K562 (cell line): ENCODE results near the gene DNAJC19. TPM values are rescaled to one million over a fixed set of nuclear protein-coding genes. Genes with fewer than 3 reads are reported as not detected.

Experiments used
- ATAC-seq: fragments of 200-7000 bp; cut with Tn5 transposase; 3 replicates; pipeline ENCODE4 v1.9.1; 2020; ENCODE audit warnings: moderate library complexity
- BruUV-seq: library from RNA; stranded (reverse); fragments of 400-500 nt; replicated peaks from 2 replicates; lab custom pipeline; 2021; lab: Mats Ljungman, UMichigan
- CTCF ChIA-PET: fragments of 300-600 bp; formaldehyde crosslinking; extraction: SDS; loops from one replicate; lab custom pipeline; 2021; ENCODE audit warnings: low intra/inter-chr PET ratio; lab: Yijun Ruan, JAX
- POLR2A ChIA-PET: fragments of 300-600, 350-650 bp; sonication (Branson Sonifier 250); formaldehyde crosslinking; extraction: SDS; loops from one replicate; lab custom pipeline; 2021; ENCODE audit warnings: antibody characterized with exemption, inconsistent platforms; lab: Yijun Ruan, JAX
- DNase-seq, 4 experiments: peaks; one replicate each; pipeline versions ENCODE4 v3.0.0 to v3.0.0-alpha.2; 2011 to 2018; ENCODE audit warnings: low spot score in 3 of 4, mixed read lengths in 3 of 4; ENCODE audit errors: extremely low read depth in 1 of 4
- FAIRE-seq: peaks from 2 replicates; lab custom pipeline; 2011; peaks lifted over from hg19 to GRCh38; lab: Jason Lieb, UNC
- H2AFZ ChIP-seq: 2 replicates; pipeline ENCODE4 v1.6.0; 2011; ENCODE audit warnings: low read depth, low read length, control low read depth, inconsistent platforms
- H3K27ac ChIP-seq: fragments of 200-600 bp; 3 replicates; pipeline ENCODE4 v1.8.0; 2011; ENCODE audit warnings: low read depth, mild to moderate bottlenecking, control low read depth, inconsistent platforms, low read length, moderate library complexity, mixed read lengths; ENCODE audit errors: extremely low read depth
- H3K27me3 ChIP-seq, 2 experiments: fragments of 300-600 bp in 1 of 2; 2 replicates in 1 of 2; 3 replicates in 1 of 2; pipeline versions ENCODE4 v1.6.0 to v1.8.0; 2011; ENCODE audit warnings: inconsistent platforms in 2 of 2, low read length in 2 of 2, mild to moderate bottlenecking in 1 of 2, mixed read lengths in 1 of 2, moderate library complexity in 1 of 2; ENCODE audit not compliant: control insufficient read depth in 2 of 2, insufficient read depth in 2 of 2
- H3K36me3 ChIP-seq: fragments of 300-600 bp; 3 replicates; pipeline ENCODE4 v1.8.0; 2011; ENCODE audit warnings: mild to moderate bottlenecking, low read length, inconsistent platforms; ENCODE audit not compliant: control insufficient read depth, insufficient read depth
- H3K4me1 ChIP-seq, 2 experiments: fragments of 200-600 bp in 1 of 2; replicated peaks in 1 of 2; 2 replicates in 1 of 2; 3 replicates in 1 of 2; pipeline versions ENCODE4 v1.5.1 to v1.8.0; 2011; ENCODE audit warnings: inconsistent platforms in 2 of 2, low read length in 2 of 2, mild to moderate bottlenecking in 1 of 2, mixed read lengths in 1 of 2, moderate library complexity in 1 of 2; ENCODE audit not compliant: control insufficient read depth in 2 of 2, insufficient read depth in 2 of 2
- H3K4me2 ChIP-seq: 2 replicates; pipeline ENCODE4 v1.6.1; 2011; ENCODE audit warnings: low read length, control low read depth, inconsistent platforms, mixed read lengths; ENCODE audit not compliant: insufficient read depth
- H3K4me3 ChIP-seq: fragments of 200-600 bp; sonication (generic), shearing (Covaris generic); 2 replicates; pipeline ENCODE4 v1.5.1; 2016; ENCODE audit warnings: control low read depth, inconsistent platforms
- H3K79me2 ChIP-seq: fragments of 200-600 bp; 3 replicates; pipeline ENCODE4 v1.8.0; 2011; ENCODE audit warnings: low read length, inconsistent platforms; ENCODE audit not compliant: control insufficient read depth, insufficient read depth
- H3K9ac ChIP-seq, 2 experiments: 2 replicates each; pipeline versions ENCODE4 v1.6.0 to v1.6.1; 2011; ENCODE audit warnings: low read depth in 2 of 2, low read length in 2 of 2, control low read depth in 1 of 2, inconsistent platforms in 1 of 2, mild to moderate bottlenecking in 1 of 2, mixed read lengths in 1 of 2; ENCODE audit not compliant: insufficient read depth in 1 of 2
- H3K9me1 ChIP-seq: one replicate; pipeline ENCODE4 v1.6.0; 2011; ENCODE audit warnings: inconsistent platforms, mild to moderate bottlenecking, low read length, moderate library complexity; ENCODE audit not compliant: control insufficient read depth, insufficient read depth
- H3K9me3 ChIP-seq: replicated peaks from 2 replicates; pipeline ENCODE4 v1.5.1; 2011; ENCODE audit warnings: low read depth, low read length, inconsistent platforms; ENCODE audit not compliant: control insufficient read depth, insufficient read depth
- H4K20me1 ChIP-seq: replicated peaks from 2 replicates; pipeline ENCODE4 v1.6.1; 2011; ENCODE audit warnings: low read length, inconsistent platforms, mixed read lengths; ENCODE audit not compliant: control insufficient read depth, insufficient read depth
- CEBPZ ChIP-seq: fragments of 150-350 bp; IDR thresholded peaks from 2 replicates; pipeline ENCODE4 v1.6.1; 2014; ENCODE audit warnings: low read depth, mild to moderate bottlenecking, low read length, borderline replicate concordance
- IFI16 ChIP-seq: fragments of 250-450 bp; sonication (Bioruptor Pico); IDR thresholded peaks from 2 replicates; pipeline ENCODE4 v2.1.2; 2022; ENCODE audit warnings: mild to moderate bottlenecking, inconsistent platforms
- MYC ChIP-seq, 2 experiments: fragments of 250-450 bp in 1 of 2; sonication (Bioruptor Pico) in 1 of 2; IDR thresholded peaks; 2 replicates each; pipeline versions ENCODE4 v1.5.1 to v1.6.1; 2012 to 2021; ENCODE audit warnings: low read depth in 2 of 2, borderline replicate concordance in 1 of 2, improper control_type of control experiment in 1 of 2, low read length in 1 of 2, mild to moderate bottlenecking in 1 of 2, moderate library complexity in 1 of 2
- RFX7 ChIP-seq: fragments of 250-450 bp; sonication (Bioruptor Pico); IDR thresholded peaks from 2 replicates; pipeline ENCODE4 v1.5.1; 2021; ENCODE audit warnings: mild to moderate bottlenecking
- THRAP3 ChIP-seq: fragments of 450-650 bp; IDR thresholded peaks from 2 replicates; pipeline ENCODE4 v1.6.1; 2016; ENCODE audit warnings: mild to moderate bottlenecking, inconsistent platforms, borderline replicate concordance
- ZFP1 ChIP-seq: fragments of 450-650 bp; formaldehyde crosslinking; IDR thresholded peaks from 2 replicates; pipeline ENCODE4 v1.4.0; 2020; ENCODE audit warnings: mild to moderate bottlenecking, mixed read lengths
- ZFP91 ChIP-seq: sonication (generic); formaldehyde crosslinking; IDR thresholded peaks from 2 replicates; pipeline ENCODE4 v1.8.0; 2022; ENCODE audit warnings: mild to moderate bottlenecking, missing genetic modification reagents
- WGBS: fragments of 100-300 bp; shearing (Covaris generic); methylation state at CpG from one replicate; pipeline ENCODE4 v1.1.6; 2016; ENCODE audit warnings: low coverage, mixed read lengths; ENCODE audit not compliant: insufficient coverage; ENCODE audit errors: missing lambda C conversion rate; 5-methylcytosine and 5-hydroxymethylcytosine counted together
- in situ Hi-C: fragments of 300-500 bp; cut with MboI; formaldehyde crosslinking; loops from 4 replicates; pipeline ENCODE4 v1.15.0; 2018; ENCODE audit warnings: inconsistent platforms, mixed read lengths
- intact Hi-C: fragments of 100-400 bp; cut with micrococcal nuclease; formaldehyde crosslinking; loops from 2 replicates; pipeline ENCODE4 v1.14.2; 2022
- polyA plus RNA-seq, 8 experiments: library from polyadenylated mRNA; depleted of rRNA in 4 of 8; stranded (reverse) in 5 of 8; unstranded in 3 of 8; fragments of >200 nt; fragmentation: Nextera tagmentation in 2 of 8; fragmentation: Illumina TruSeq in 1 of 8; extraction: Ambion mirVana in 2 of 8; extraction: Trizol in 1 of 8; gene quantifications; 2 replicates each; pipeline versions ENCODE4 v1.2.1 to v1.2.3, GENCODE V29; 2011 to 2014; ENCODE audit warnings: inconsistent platforms in 1 of 8, missing spikeins in 1 of 8
- total RNA-seq, 7 experiments: library from RNA; depleted of rRNA in 6 of 7; stranded (reverse); fragments of >200 nt in 6 of 7; fragmentation: Illumina TruSeq in 2 of 7; extraction: Trizol in 2 of 7; gene quantifications; 2 replicates each; pipeline versions ENCODE4 v1.2.1 to v1.2.3, GENCODE V29; 2011 to 2021; ENCODE audit warnings: low replicate concordance in 1 of 7

The DNAJC19 gene
- total and polyA plus RNA-seq, 9 of the 15 experiments (the other 6 are each of a cell fraction or from before 2014, with no cell fraction given): 55.7 to 184 (median 99.1) TPM

- Histone ChIP-seq H3K4me3 (no peak overlapping the region), H3K36me3 (peaks cover 53% of the 10 kb centered on the region), H3K27ac (peak overlapping the region; percentile 64; the same call in 1 of the 3 replicates), H2AFZ (no peak overlapping the region), H3K79me2 (peaks cover 28% of the 10 kb centered on the region), H3K4me2 (peak overlapping the region; percentile 22; the same call in 1 of the 2 replicates), H3K9ac (no peak overlapping the region), H4K20me1 (no peaks in the 10 kb centered on the region), H3K27me3 (no peaks in the 10 kb centered on the region), H3K9me3 (no peaks in the 10 kb centered on the region), H3K4me1 (peaks cover 2 to 11% of the 10 kb centered on the region in 2 experiments; a peak in 3 of 5 replicates), H3K9me1 (no peaks in the 10 kb centered on the region)
- 91% methylated on average over 2 of the region's 2 CpGs for WGBS
- FAIRE-seq (no peak), ATAC-seq (no peak), DNase-seq (no peak)
- in situ Hi-C loops (loop anchor here (25.0 kb wide), 1 partner anchor 375 kb away; the partner anchor contains the start of gene TTC14), intact Hi-C loops (loop anchor here (5.0 to 10.0 kb wide), 4 partner anchors 123 to 1815 kb away; partner anchors contain the start of gene TTC14)
- BruUV-seq: no TSS peak
- POLR2A ChIA-PET: no interaction called here
- TF ChIP-seq CEBPZ (no peak), MYC (IDR thresholded peaks at IDR 0.05; ENCODE audit: low read depth, low read length) (no peak), MYC (CRISPR knock-in tag; IDR thresholded peaks at IDR 0.05; ENCODE audit: borderline replicate concordance, low read depth) (no peak), ZFP91 (no peak), THRAP3 (no peak), ZFP1 (CRISPR knock-in tag) (no peak), RFX7 (CRISPR knock-in tag) (no peak), IFI16 (CRISPR knock-in tag) (no peak)
- CTCF ChIA-PET: no interaction called here
Observed at GRCh38 chr3:180987344-180987743, 2.2 kb downstream of the DNAJC19 start.
